ENCODE measurements around the gene SLC48A1. TPM values are rescaled to one million over a fixed set of nuclear protein-coding genes. Genes with fewer than 3 reads are reported as not detected.

SLC48A1 gene
- total and polyA plus RNA-seq, 2 donors (not counting 3 experiments of a cell fraction or from before 2014, with no cell fraction given): 17.3 to 20.3 TPM

GRCh38 chr12:47819896-47820630 lies 47.0 kb downstream of the SLC48A1 start, which contains the start of gene HDAC7:
Gene HDAC7 (minus strand): TSS chr12:47819903. CDS start chr12:47819785, 118 bp downstream.
- ChIA-PET POLR2A (interaction anchor here (1.0 to 1.8 kb wide), 5 partner anchors 8 to 62 kb away, joined by 3 to 8 read pairs (median 4); no protein-coding TSS in a partner anchor), CTCF (interaction anchor here (1.2 to 7.8 kb wide), 4 partner anchors 8 to 38 kb away, joined by 3 to 246 read pairs (median 11); no protein-coding TSS in a partner anchor)
- Histone ChIP-seq H3K79me2 (ENCODE audit: control insufficient read depth, insufficient read depth, low read length) (peaks cover 45% of the 10 kb centered on the region), H4K20me1 (replicated peaks; ENCODE audit: control insufficient read depth, extremely low read depth, insufficient read depth, low read length) (no peaks in the 10 kb centered on the region), H3K4me2 (ENCODE audit: insufficient read depth, low read length) (peak within 1 kb of the TSS; percentile 89), H3K4me3 (replicated peaks in 1 of 3; ENCODE audit: insufficient read depth in 1 of 3, low read depth in 1 of 3, low read length in 3 of 3) (peak within 1 kb of the TSS; percentile 79 to 85 (median 84)), H3K9me3 (replicated peaks; ENCODE audit: control insufficient read depth, insufficient read depth, low read length) (no peaks in the 10 kb centered on the region), H3K36me3 (ENCODE audit: control insufficient read depth in 2 of 2, extremely low read depth in 1 of 2, insufficient read depth in 2 of 2, low read length in 2 of 2) (peaks cover 0 to under 1% of the 10 kb centered on the region in 2 experiments), H3K27me3 (ENCODE audit: control insufficient read depth in 2 of 2, insufficient read depth in 2 of 2, low read length in 2 of 2) (no peaks in the 10 kb centered on the region), H2AFZ (ENCODE audit: low read depth, low read length) (peak within 1 kb of the TSS; percentile 4), H3K9me1 (replicated peaks; ENCODE audit: control insufficient read depth, extremely low read depth, insufficient read depth, low read length) (no peaks in the 10 kb centered on the region), H3K9ac (replicated peaks; ENCODE audit: extremely low read depth, insufficient read depth, low read length) (peak within 1 kb of the TSS; percentile 92), H3K27ac (ENCODE audit: insufficient read depth, low read depth, low read length) (peak within 1 kb of the TSS; percentile 93), H3K4me1 (ENCODE audit: control insufficient read depth, extremely low read depth, insufficient read depth, low read length) (peaks cover 50% of the 10 kb centered on the region)
- TSS peak; percentile 15 for BruUV-seq (replicated peaks)
- intact Hi-C loops (cut with micrococcal nuclease) (loop anchor here (1.0 to 5.0 kb wide), 5 partner anchors 8 to 1448 kb away; partner anchors contain the start of gene SLC38A2), dilution Hi-C loops (cut with MboI; ENCODE audit: extremely low pct_ligation_motif_present, low sequenced_read_pairs) (no loop called here)
- DNase-seq (ENCODE audit: low read depth, low spot score): peak; percentile 90
- TF ChIP-seq FOS (IDR thresholded peaks at IDR 0.05; ENCODE audit: borderline replicate concordance, insufficient read depth, low read length): peak; percentile 20
- no peak for TF ChIP-seq CTCF (IDR thresholded peaks at IDR 0.05; ENCODE audit: extremely low read depth in 1 of 2, insufficient read depth in 1 of 2, low read depth in 1 of 2, low read length in 2 of 2)
- peak; percentile 98 for TF ChIP-seq POLR2AphosphoS5 (IDR thresholded peaks at IDR 0.05; ENCODE audit: insufficient read depth, low read depth, low read length)
- no peak for TF ChIP-seq MAX (IDR thresholded peaks at IDR 0.05; ENCODE audit: insufficient read depth, insufficient read length)
- peak; percentile 65 for TF ChIP-seq GATA2 (IDR thresholded peaks at IDR 0.05; ENCODE audit: insufficient read depth, insufficient read length, low read depth, low read length)
- peak; percentile 27 for TF ChIP-seq MYC (IDR thresholded peaks at IDR 0.05; ENCODE audit: low read depth, low read length)
- TF ChIP-seq POLR2A (IDR thresholded peaks at IDR 0.05; ENCODE audit: low read depth, low read length): peak; percentile 88
- no peak for TF ChIP-seq EZH2 (IDR thresholded peaks at IDR 0.05; ENCODE audit: borderline replicate concordance, low read depth, low read length, severe bottlenecking)
- no peak for TF ChIP-seq JUN (IDR thresholded peaks at IDR 0.05; ENCODE audit: borderline replicate concordance, insufficient read depth, insufficient read length, low read depth)
- FAIRE-seq: peak; percentile 60

Measured in endothelial cell of umbilical vein (primary cell).